GM12874 (cell line): ENCODE results near the gene SPRED2.

Experiments
- CTCF ChIP-seq: IDR thresholded peaks from 2 replicates; pipeline ENCODE4 v1.5.1; 2011; ENCODE audit warnings: low read depth, mild to moderate bottlenecking, control low read depth, low read length, moderate library complexity; ENCODE audit not compliant: insufficient read depth

The SPRED2 gene

GRCh38 chr2:65411056-65411795, 21.2 kb downstream of the SPRED2 start:
- TF ChIP-seq CTCF: no peak

GRCh38 chr2:65409045-65409444, 23.4 kb downstream of the SPRED2 start:
- no peak for TF ChIP-seq CTCF

- TF ChIP-seq CTCF: no peak
Measured at GRCh38 chr2:65407240-65407639, 25.2 kb downstream of the SPRED2 start.

- no peak for TF ChIP-seq CTCF
Measured at GRCh38 chr2:65404988-65405697, 27.3 kb downstream of the SPRED2 start.

GRCh38 chr2:65403529-65403915, 28.9 kb downstream of the SPRED2 start:
- no peak for TF ChIP-seq CTCF

GRCh38 chr2:65402780-65403528, 29.4 kb downstream of the SPRED2 start:
- TF ChIP-seq CTCF: no peak

GRCh38 chr2:65402323-65402722, 30.1 kb downstream of the SPRED2 start:
- TF ChIP-seq CTCF: no peak
